GM12801 (cell line): ENCODE data around the gene NEO1.

Experiments
- CTCF ChIP-seq: IDR thresholded peaks from one replicate; pipeline ENCODE4 v1.5.1; 2011; ENCODE audit warnings: control low read depth; ENCODE audit not compliant: insufficient read length; ENCODE audit errors: extremely low read depth

NEO1 gene

GRCh38 chr15:73291441-73291840, 239.2 kb downstream of the NEO1 start:
- TF ChIP-seq CTCF: no peak

GRCh38 chr15:73293773-73294172, 241.5 kb downstream of the NEO1 start:
- no peak for TF ChIP-seq CTCF

- TF ChIP-seq CTCF: no peak
Observed at GRCh38 chr15:73295630-73296286, 243.5 kb downstream of the NEO1 start.

GRCh38 chr15:73296609-73297353, 244.5 kb downstream of the NEO1 start:
- TF ChIP-seq CTCF: no peak

- no peak for TF ChIP-seq CTCF
Observed at GRCh38 chr15:73298522-73299245, 246.4 kb downstream of the NEO1 start.

- no peak for TF ChIP-seq CTCF
Observed at GRCh38 chr15:73303636-73304035, 251.4 kb downstream of the NEO1 start.
